ENCODE results near the gene CNDP2. TPM values are rescaled to one million over a fixed set of nuclear protein-coding genes. Genes with fewer than 3 reads are reported as not detected.

The CNDP2 gene
- 10 to 100 TPM; 31.1 to 52.5 (median 42.9) TPM for total RNA-seq

- H3K9me3 ChIP-seq = peaks cover 0 to 5% (median 0%) of the 10 kb centered on the region in 4 donors
- H3K4me1 ChIP-seq = peaks cover 19 to 35% (median 29%) of the 10 kb centered on the region in 4 donors
- whole genome bisulfite sequencing = under 1% methylated on average over 28 of the region's 71 CpGs
- TF ChIP-seq POLR2A (IDR thresholded peaks at IDR 0.05; ENCODE audit: low read depth) (peak; percentile 80), EP300 (IDR thresholded peaks at IDR 0.05) (no peak), POLR2AphosphoS5 (IDR thresholded peaks at IDR 0.05) (peak; percentile 94 to 97)
- peak within 1 kb of the TSS; percentile 82 to 94 (median 88) for H3K27ac ChIP-seq (replicated peaks in 1 of 4)
- H3K27me3 ChIP-seq = no peaks in the 10 kb centered on the region
- DNase-seq (ENCODE audit: extremely low spot score) = peak; percentile 100
- H3K36me3 ChIP-seq = peaks cover 0 to 5% (median 4%) of the 10 kb centered on the region in 4 donors
- intact Hi-C loops (cut with DNase I) = loop anchor here (5.0 kb wide), 4 partner anchors 96 to 349 kb away; partner anchors contain the start of genes CYB5A, FBXO15 and TIMM21
- peak within 1 kb of the TSS; percentile 75 to 97 (median 86) for H3K4me3 ChIP-seq
Observed at GRCh38 chr18:74495581-74496507, at the start of gene CNDP2. Gene CNDP2, plus strand, starts transcription at chr18:74496363. Its CDS starts 3,611 bp downstream, at chr18:74499974.

DNA sequence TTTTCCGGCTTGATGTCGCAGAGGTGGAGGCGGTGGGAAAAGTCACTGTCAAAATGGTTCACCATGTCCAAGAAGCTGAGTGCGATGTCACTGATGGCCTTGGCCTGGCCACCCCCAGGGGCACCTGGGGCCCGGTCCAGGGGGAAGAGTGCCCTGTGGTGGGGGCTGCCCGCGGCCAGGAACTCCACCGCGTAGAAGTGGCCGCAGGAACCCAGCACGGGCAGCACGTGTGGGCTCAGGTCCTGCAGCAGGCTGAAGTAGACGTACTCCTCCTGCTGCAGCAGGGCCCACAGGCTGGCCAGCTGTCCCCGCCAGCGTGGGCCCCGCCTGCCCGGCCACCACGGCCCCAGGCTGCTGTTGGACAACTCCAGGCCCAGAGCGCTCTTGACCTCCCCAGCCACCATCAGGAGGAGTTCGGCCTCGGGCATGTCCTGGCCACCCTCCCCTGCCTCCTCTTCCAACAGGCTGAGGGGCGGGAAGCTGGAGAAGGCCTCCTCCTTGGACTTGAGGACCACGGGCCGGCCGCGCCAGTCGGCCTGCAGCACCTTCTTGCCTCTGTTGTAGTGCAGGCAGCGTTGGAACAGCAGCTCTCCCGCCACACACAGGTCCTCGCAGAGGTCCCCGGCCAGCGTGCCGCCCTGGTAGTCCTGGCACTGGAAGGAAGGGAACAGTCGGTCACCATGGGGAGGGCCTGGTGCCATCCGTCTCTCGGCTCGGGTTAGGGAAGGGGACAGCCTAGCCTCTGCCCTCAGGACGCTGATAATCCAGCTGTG lies 49.3 kb upstream of the CNDP2 start:
- Histone ChIP-seq H3K27ac (replicated peaks in 1 of 4) (no peak overlapping the region), H3K4me3 (no peak overlapping the region), H3K27me3 (peaks cover 0 to 12% (median 0%) of the 10 kb centered on the region in 4 donors), H3K9me3 (no peaks in the 10 kb centered on the region), H3K4me1 (peaks cover 0 to 15% (median 0%) of the 10 kb centered on the region in 4 donors), H3K36me3 (no peaks in the 10 kb centered on the region)
- TF ChIP-seq, protein P1, sequence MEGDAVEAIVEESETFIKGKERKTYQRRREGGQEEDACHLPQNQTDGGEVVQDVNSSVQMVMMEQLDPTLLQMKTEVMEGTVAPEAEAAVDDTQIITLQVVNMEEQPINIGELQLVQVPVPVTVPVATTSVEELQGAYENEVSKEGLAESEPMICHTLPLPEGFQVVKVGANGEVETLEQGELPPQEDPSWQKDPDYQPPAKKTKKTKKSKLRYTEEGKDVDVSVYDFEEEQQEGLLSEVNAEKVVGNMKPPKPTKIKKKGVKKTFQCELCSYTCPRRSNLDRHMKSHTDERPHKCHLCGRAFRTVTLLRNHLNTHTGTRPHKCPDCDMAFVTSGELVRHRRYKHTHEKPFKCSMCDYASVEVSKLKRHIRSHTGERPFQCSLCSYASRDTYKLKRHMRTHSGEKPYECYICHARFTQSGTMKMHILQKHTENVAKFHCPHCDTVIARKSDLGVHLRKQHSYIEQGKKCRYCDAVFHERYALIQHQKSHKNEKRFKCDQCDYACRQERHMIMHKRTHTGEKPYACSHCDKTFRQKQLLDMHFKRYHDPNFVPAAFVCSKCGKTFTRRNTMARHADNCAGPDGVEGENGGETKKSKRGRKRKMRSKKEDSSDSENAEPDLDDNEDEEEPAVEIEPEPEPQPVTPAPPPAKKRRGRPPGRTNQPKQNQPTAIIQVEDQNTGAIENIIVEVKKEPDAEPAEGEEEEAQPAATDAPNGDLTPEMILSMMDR (IDR thresholded peaks at IDR 0.05) = no peak
- TF ChIP-seq EP300 (IDR thresholded peaks at IDR 0.05) (no peak), POLR2AphosphoS5 (IDR thresholded peaks at IDR 0.05) (no peak), POLR2A (IDR thresholded peaks at IDR 0.05; ENCODE audit: low read depth) (no peak)
- DNase-seq (ENCODE audit: extremely low spot score) = no peak
- intact Hi-C loops (cut with DNase I) = no loop called here
- WGBS = 90% methylated on average over 13 of the region's 38 CpGs

DNA sequence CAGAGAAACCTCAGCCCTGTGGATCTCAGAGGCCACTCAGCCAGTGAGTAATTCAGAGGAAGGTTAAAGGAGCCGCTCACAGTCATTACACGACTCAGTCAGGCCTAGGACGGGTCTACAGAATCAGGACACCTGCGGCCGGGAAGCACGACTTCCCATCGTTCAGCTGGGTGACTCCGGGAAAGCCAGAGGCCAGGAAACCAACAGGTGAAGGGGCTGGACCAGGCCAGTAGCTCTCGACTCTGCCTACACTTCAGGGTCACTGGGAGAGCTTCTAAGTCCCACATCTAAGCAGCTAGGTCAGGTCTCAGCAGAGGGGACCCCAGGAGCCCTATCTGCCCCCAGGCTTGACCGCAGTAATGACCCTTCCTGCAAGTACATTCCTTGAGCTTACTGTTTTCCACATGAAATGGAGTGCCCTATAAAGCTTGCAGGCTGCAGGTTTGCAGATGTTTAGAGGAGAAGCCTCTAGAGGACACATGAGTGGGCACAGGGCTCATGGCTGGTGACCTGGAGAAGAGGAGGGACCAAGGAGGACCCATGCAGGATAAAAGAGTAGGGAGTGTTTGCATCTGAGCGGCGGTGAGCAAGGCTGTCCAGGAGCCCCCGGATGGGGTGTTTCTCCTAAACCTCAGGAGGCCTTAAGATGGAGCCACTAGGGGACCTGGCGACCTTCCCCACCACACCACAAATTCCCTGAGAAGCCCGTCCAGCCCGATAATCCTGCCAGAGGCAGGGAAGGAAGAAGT lies 48.6 kb upstream of the CNDP2 start:
- H3K4me3 ChIP-seq = no peak overlapping the region
- WGBS = 90% methylated on average over 16 of the region's 16 CpGs
- intact Hi-C loops (cut with DNase I) = no loop called here

DNA sequence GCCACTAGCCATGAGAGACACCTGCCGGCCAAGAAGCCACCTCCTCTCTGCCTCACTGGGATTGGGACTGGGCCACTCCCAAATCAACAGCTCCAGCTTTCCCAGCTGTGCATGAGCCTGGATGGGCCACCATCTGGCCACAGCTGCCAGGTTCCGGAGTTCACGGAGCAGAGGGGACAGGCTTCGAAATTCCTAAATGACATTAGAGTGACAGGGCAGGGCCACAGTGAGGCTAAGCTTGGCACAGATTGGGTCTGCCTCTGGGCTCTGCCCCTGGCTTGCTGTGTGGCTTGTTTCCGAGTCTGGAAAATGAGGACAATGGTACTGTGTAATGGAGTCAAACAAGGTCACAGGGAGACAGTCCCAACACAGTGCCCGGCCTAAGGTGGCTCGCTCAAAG lies 45.5 kb upstream of the CNDP2 start:
- intact Hi-C loops (cut with DNase I) = no loop called here
- WGBS = 74% methylated on average over 7 of the region's 7 CpGs
- no peaks in the 10 kb centered on the region for H3K9me3 ChIP-seq
- H3K4me3 ChIP-seq = no peak overlapping the region
- no peak for TF ChIP-seq POLR2A (IDR thresholded peaks at IDR 0.05; ENCODE audit: low read depth)
- TF ChIP-seq, protein P1 (IDR thresholded peaks at IDR 0.05) = no peak
- TF ChIP-seq POLR2AphosphoS5 (IDR thresholded peaks at IDR 0.05) = no peak
- TF ChIP-seq EP300 (IDR thresholded peaks at IDR 0.05) = no peak
- no peak for DNase-seq (ENCODE audit: extremely low spot score)
- H3K27me3 ChIP-seq = peaks cover 0 to 36% (median 0%) of the 10 kb centered on the region in 4 donors
- H3K27ac ChIP-seq (replicated peaks in 1 of 4) = no peak overlapping the region
- peaks cover 0 to 22% (median 0%) of the 10 kb centered on the region in 4 donors for H3K4me1 ChIP-seq
- H3K36me3 ChIP-seq = no peaks in the 10 kb centered on the region

More for the DNA sequence above, 48.6 kb upstream of the CNDP2 start:
- Histone ChIP-seq H3K9me3 (no peaks in the 10 kb centered on the region), H3K36me3 (no peaks in the 10 kb centered on the region), H3K27me3 (peaks cover 0 to 12% (median 0%) of the 10 kb centered on the region in 4 donors), H3K4me1 (peaks cover 0 to 15% (median 0%) of the 10 kb centered on the region in 4 donors), H3K27ac (replicated peaks in 1 of 4) (no peak overlapping the region)
- TF ChIP-seq, protein P1 (IDR thresholded peaks at IDR 0.05) = no peak
- TF ChIP-seq EP300 (IDR thresholded peaks at IDR 0.05) (no peak), POLR2AphosphoS5 (IDR thresholded peaks at IDR 0.05) (no peak), POLR2A (IDR thresholded peaks at IDR 0.05; ENCODE audit: low read depth) (no peak)
- no peak for DNase-seq (ENCODE audit: extremely low spot score)
